Duodenal mucosa (tissue), 2 donors: ENCODE data around the gene SLC1A4.
A peak's percentile ranks its signal among the peaks of the same experiment; 100 is the strongest.

ENCODE experiments used
- H3K27ac ChIP-seq: one replicate; pipeline ENCODE4 v1.7.0; 2013; ENCODE audit warnings: low read depth, low read length
- H3K27me3 ChIP-seq, 2 donors: one replicate each; pipeline ENCODE4 v1.7.0; 2013; ENCODE audit warnings: low read length in 2 of 2, control low read depth in 1 of 2; ENCODE audit not compliant: insufficient read depth in 2 of 2, control insufficient read depth in 1 of 2
- H3K36me3 ChIP-seq, 2 donors: one replicate each; pipeline ENCODE4 v1.7.0; 2013; ENCODE audit warnings: low read length in 2 of 2, control low read depth in 1 of 2; ENCODE audit not compliant: insufficient read depth in 2 of 2, control insufficient read depth in 1 of 2
- H3K4me1 ChIP-seq, 2 donors: one replicate each; pipeline ENCODE4 v1.7.0; 2013; ENCODE audit warnings: low read length in 2 of 2, control low read depth in 1 of 2; ENCODE audit not compliant: insufficient read depth in 2 of 2, control insufficient read depth in 1 of 2
- H3K4me3 ChIP-seq, 2 donors: one replicate each; pipeline ENCODE4 v1.7.0; 2013; ENCODE audit warnings: low read length in 2 of 2, low read depth in 1 of 2
- H3K9ac ChIP-seq, 2 donors: one replicate each; pipeline ENCODE4 v1.7.0; 2013; ENCODE audit warnings: low read length in 2 of 2, low read depth in 1 of 2
- H3K9me3 ChIP-seq, 2 donors: one replicate each; pipeline ENCODE4 v1.7.0; 2013; ENCODE audit warnings: low read length in 2 of 2, control low read depth in 1 of 2; ENCODE audit not compliant: control insufficient read depth in 1 of 2

SLC1A4 gene

GRCh38 chr2:64989982-64990614, 899 bp downstream of the SLC1A4 start:
- Histone ChIP-seq H3K9ac (peak overlapping the region; percentile 54 to 82), H3K9me3 (no peaks in the 10 kb centered on the region), H3K4me1 (peaks cover 38 to 41% of the 10 kb centered on the region in 2 donors), H3K36me3 (no peaks in the 10 kb centered on the region), H3K27ac (no peak overlapping the region), H3K27me3 (no peaks in the 10 kb centered on the region), H3K4me3 (peak overlapping the region; percentile 80 to 89)

- Histone ChIP-seq H3K36me3 (no peaks in the 10 kb centered on the region), H3K9ac (peak overlapping the region in 1 of 2 donors; percentile 54), H3K4me1 (peaks cover 38 to 41% of the 10 kb centered on the region in 2 donors), H3K4me3 (peak overlapping the region; percentile 80 to 89), H3K9me3 (no peaks in the 10 kb centered on the region), H3K27ac (no peak overlapping the region), H3K27me3 (no peaks in the 10 kb centered on the region)
Measured at GRCh38 chr2:64990876-64991275, 1.7 kb downstream of the SLC1A4 start.

- Histone ChIP-seq H3K36me3 (no peaks in the 10 kb centered on the region), H3K27me3 (no peaks in the 10 kb centered on the region), H3K4me3 (no peak overlapping the region), H3K4me1 (peaks cover 28 to 30% of the 10 kb centered on the region in 2 donors), H3K9me3 (no peaks in the 10 kb centered on the region), H3K27ac (no peak overlapping the region), H3K9ac (no peak overlapping the region)
Measured at GRCh38 chr2:64992218-64992617, 3.0 kb downstream of the SLC1A4 start.

GRCh38 chr2:64992990-64993389, 3.8 kb downstream of the SLC1A4 start:
- H3K9me3 ChIP-seq: no peaks in the 10 kb centered on the region
- no peaks in the 10 kb centered on the region for H3K27me3 ChIP-seq
- no peaks in the 10 kb centered on the region for H3K36me3 ChIP-seq
- H3K9ac ChIP-seq: no peak overlapping the region
- H3K27ac ChIP-seq: no peak overlapping the region
- peak overlapping the region in 1 of 2 donors; percentile 9 for H3K4me3 ChIP-seq
- H3K4me1 ChIP-seq: peaks cover 27 to 28% of the 10 kb centered on the region in 2 donors

DNA sequence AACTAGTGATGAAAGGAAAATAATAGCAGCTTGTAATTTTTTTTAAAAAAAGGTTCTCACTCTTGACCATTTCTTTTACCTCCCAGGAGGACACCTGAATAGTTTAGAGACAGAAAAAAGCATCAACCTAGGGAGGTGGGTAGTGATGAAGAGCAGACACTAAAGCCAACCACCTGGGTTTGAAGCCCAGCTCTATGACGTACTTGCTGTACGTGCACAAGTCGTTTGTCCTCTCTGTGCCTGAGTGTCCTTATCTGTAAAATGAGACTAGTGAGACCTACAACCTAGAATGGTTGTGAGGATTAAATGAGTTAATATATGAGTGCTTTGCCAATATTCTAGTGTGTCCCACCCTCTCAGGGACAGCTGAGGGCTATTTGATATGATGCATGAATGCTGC, 5.8 kb downstream of the SLC1A4 start:
- peaks cover 22 to 24% of the 10 kb centered on the region in 2 donors for H3K4me1 ChIP-seq
- no peak overlapping the region for H3K9ac ChIP-seq
- H3K27me3 ChIP-seq: no peaks in the 10 kb centered on the region
- H3K27ac ChIP-seq: no peak overlapping the region
- H3K9me3 ChIP-seq: no peaks in the 10 kb centered on the region
- H3K36me3 ChIP-seq: no peaks in the 10 kb centered on the region
- no peak overlapping the region for H3K4me3 ChIP-seq

DNA sequence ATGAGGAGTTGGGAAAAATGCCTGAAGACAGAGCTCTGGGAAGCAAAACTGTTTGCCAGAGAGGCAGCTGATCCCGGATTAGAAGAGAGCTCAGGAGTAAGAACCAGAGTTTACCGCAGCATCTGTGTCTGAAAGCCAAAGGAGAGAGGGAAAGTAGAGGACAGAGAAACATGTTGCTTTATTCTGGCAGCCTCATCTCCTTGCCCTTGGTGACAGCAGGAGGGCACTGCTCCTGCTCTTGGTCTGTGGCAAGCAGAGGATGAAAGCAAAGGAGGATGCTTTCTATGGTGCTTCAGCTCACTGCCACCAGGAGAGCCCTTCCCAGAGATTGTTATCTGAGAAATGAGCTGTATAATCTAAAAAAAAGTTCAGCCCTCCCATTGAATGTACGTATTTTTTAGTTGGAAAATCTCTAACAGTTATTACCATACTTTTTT, 7.7 kb downstream of the SLC1A4 start:
- no peak overlapping the region for H3K9ac ChIP-seq
- H3K4me1 ChIP-seq: peaks cover 12 to 14% of the 10 kb centered on the region in 2 donors
- no peak overlapping the region for H3K27ac ChIP-seq

DNA sequence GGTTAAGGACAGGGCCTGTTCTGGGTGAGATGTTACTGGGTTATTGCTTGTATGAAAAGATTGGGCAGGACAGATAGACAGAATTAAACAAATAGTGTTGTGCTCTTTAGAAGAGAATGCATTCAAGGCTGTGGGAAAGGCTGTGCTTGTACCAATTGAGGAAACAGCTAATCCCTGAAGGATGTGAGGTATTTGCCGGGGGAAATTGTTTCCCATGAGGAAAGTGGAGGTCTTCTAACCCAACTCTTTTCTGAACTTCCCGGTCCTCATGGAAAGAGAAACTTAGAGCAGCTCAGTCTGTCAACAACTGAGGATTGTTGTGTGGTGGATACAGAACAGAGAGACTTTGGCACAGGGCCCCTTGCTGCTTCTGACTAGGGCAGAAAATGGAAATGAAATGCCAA, 9.5 kb downstream of the SLC1A4 start:
- no peak overlapping the region for H3K27ac ChIP-seq
- no peaks in the 10 kb centered on the region for H3K9me3 ChIP-seq
- H3K4me3 ChIP-seq: no peak overlapping the region
- H3K27me3 ChIP-seq: no peaks in the 10 kb centered on the region
- H3K9ac ChIP-seq: no peak overlapping the region
- no peaks in the 10 kb centered on the region for H3K36me3 ChIP-seq
- no peaks in the 10 kb centered on the region for H3K4me1 ChIP-seq

More for the DNA sequence above, 7.7 kb downstream of the SLC1A4 start:
- H3K4me3 ChIP-seq: no peak overlapping the region
- no peaks in the 10 kb centered on the region for H3K36me3 ChIP-seq
- no peaks in the 10 kb centered on the region for H3K9me3 ChIP-seq
- no peaks in the 10 kb centered on the region for H3K27me3 ChIP-seq

- Histone ChIP-seq H3K36me3 (no peaks in the 10 kb centered on the region), H3K4me1 (no peaks in the 10 kb centered on the region), H3K27ac (no peak overlapping the region), H3K4me3 (no peak overlapping the region), H3K9me3 (no peaks in the 10 kb centered on the region), H3K9ac (no peak overlapping the region), H3K27me3 (no peaks in the 10 kb centered on the region)
Measured at GRCh38 chr2:64999754-65000153, 10.6 kb downstream of the SLC1A4 start.

DNA sequence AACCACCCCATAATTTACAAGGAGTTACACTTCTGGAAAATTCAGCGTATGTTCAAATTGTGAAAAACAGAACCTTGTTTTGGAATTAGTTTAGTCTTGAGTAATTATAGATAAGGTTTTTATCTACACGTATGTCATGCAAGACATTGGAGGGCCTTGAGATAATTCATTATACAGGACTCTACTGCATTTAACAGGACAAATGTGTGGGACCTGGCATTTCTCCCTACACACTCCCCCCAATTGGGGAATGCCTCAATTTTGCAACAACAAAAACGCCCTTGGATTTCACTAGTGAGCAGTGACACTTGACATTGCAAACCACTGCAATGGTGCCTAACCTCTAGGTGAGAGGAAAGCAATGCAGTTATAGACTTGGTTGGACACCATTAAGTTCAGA, 11.4 kb downstream of the SLC1A4 start:
- no peak overlapping the region for H3K4me3 ChIP-seq
- H3K9me3 ChIP-seq: no peaks in the 10 kb centered on the region
- H3K27me3 ChIP-seq: no peaks in the 10 kb centered on the region
- no peaks in the 10 kb centered on the region for H3K4me1 ChIP-seq
- H3K9ac ChIP-seq: no peak overlapping the region
- no peaks in the 10 kb centered on the region for H3K36me3 ChIP-seq
- no peak overlapping the region for H3K27ac ChIP-seq

- Histone ChIP-seq H3K9me3 (no peaks in the 10 kb centered on the region), H3K4me3 (no peak overlapping the region), H3K36me3 (peaks cover 0 to 7% of the 10 kb centered on the region in 2 donors), H3K27ac (no peak overlapping the region), H3K4me1 (no peaks in the 10 kb centered on the region), H3K27me3 (no peaks in the 10 kb centered on the region), H3K9ac (no peak overlapping the region)
Measured at GRCh38 chr2:65003037-65003436, 13.8 kb downstream of the SLC1A4 start.
